H1 (cell line): Measurements from ENCODE around the gene KCTD8. TPM values are rescaled to one million over a fixed set of nuclear protein-coding genes. Genes with fewer than 3 reads are reported as not detected.

Experiments used
- CTCF ChIA-PET: fragments of 300-600 bp; sonication (Branson Sonifier 250); formaldehyde crosslinking; loops from one replicate; lab custom pipeline; 2021; ENCODE audit not compliant: partially characterized antibody; lab: Charles Lee
- POLR2A ChIA-PET: fragments of 300-600 bp; sonication (Branson Sonifier 250); formaldehyde crosslinking; loops from one replicate; lab custom pipeline; 2021; ENCODE audit warnings: inconsistent platforms; ENCODE audit not compliant: partially characterized antibody; lab: Charles Lee
- DNase-seq, 2 experiments: peaks; one replicate each; pipeline versions ENCODE4 v3.0.0 to v3.0.0-alpha.2; 2010 to 2022; ENCODE audit warnings: low spot score in 2 of 2, low read depth in 1 of 2, mixed read lengths in 1 of 2
- FAIRE-seq: peaks from 2 replicates; lab custom pipeline; 2011; peaks lifted over from hg19 to GRCh38; lab: Jason Lieb, UNC
- H2AFZ ChIP-seq: 2 replicates; pipeline ENCODE4 v1.8.1; 2012; ENCODE audit warnings: low read length, inconsistent platforms
- H2AK5ac ChIP-seq: 2 replicates; pipeline ENCODE4 v1.6.1; 2013; ENCODE audit warnings: low read depth, low read length
- H2BK120ac ChIP-seq: replicated peaks from 2 replicates; pipeline ENCODE3; 2013; ENCODE audit warnings: low read depth, low read length, inconsistent platforms
- H2BK12ac ChIP-seq: 2 replicates; pipeline ENCODE4 v1.6.1; 2013; ENCODE audit warnings: low read depth, low read length
- H2BK15ac ChIP-seq: 2 replicates; pipeline ENCODE4 v1.6.1; 2013; ENCODE audit warnings: low read length
- H2BK20ac ChIP-seq: 2 replicates; pipeline ENCODE4 v1.6.1; 2013; ENCODE audit warnings: low read length
- H2BK5ac ChIP-seq: 2 replicates; pipeline ENCODE4 v1.6.1; 2013; ENCODE audit warnings: low read depth, low read length
- H3K14ac ChIP-seq: 2 replicates; pipeline ENCODE4 v1.6.1; 2013; ENCODE audit warnings: inconsistent platforms; ENCODE audit not compliant: insufficient read length
- H3K18ac ChIP-seq: 2 replicates; pipeline ENCODE4 v1.6.1; 2013; ENCODE audit warnings: low read length; ENCODE audit errors: extremely low read depth
- H3K23ac ChIP-seq: 2 replicates; pipeline ENCODE4 v1.6.1; 2013; ENCODE audit warnings: inconsistent platforms; ENCODE audit not compliant: insufficient read length
- H3K23me2 ChIP-seq: 2 replicates; pipeline ENCODE4 v1.6.1; 2013; ENCODE audit warnings: low read depth, low read length
- H3K27ac ChIP-seq: 2 replicates; pipeline ENCODE4 v1.6.1; 2011; ENCODE audit warnings: low read depth, low read length, inconsistent platforms
- H3K27me3 ChIP-seq, 4 experiments: replicated peaks in 1 of 4; 1 replicate in 1 of 4; 2 replicates in 3 of 4; pipeline versions ENCODE4 v1.6.1 to v1.8.1; 2011 to 2013; ENCODE audit warnings: low read length in 3 of 4, mild to moderate bottlenecking in 3 of 4, inconsistent platforms in 2 of 4, mixed read lengths in 2 of 4, moderate library complexity in 1 of 4; ENCODE audit not compliant: control insufficient read depth in 3 of 4, insufficient read depth in 3 of 4; ENCODE audit errors: extremely low read depth in 1 of 4
- H3K36me3 ChIP-seq, 4 experiments: 2 replicates each; pipeline versions ENCODE4 v1.6.1 to v1.8.1; 2011 to 2013; ENCODE audit warnings: mild to moderate bottlenecking in 4 of 4, low read length in 3 of 4, moderate library complexity in 2 of 4, control low read depth in 1 of 4, inconsistent platforms in 1 of 4; ENCODE audit not compliant: insufficient read depth in 4 of 4, control insufficient read depth in 2 of 4
- H3K4ac ChIP-seq: replicated peaks from 2 replicates; pipeline ENCODE3; 2013; ENCODE audit warnings: low read length, low read depth, mixed read lengths, inconsistent platforms; ENCODE audit not compliant: insufficient read length
- H3K4me1 ChIP-seq, 4 experiments: replicated peaks in 1 of 4; 1 replicate in 1 of 4; 2 replicates in 3 of 4; pipeline versions ENCODE4 v1.6.1 to v1.8.1; 2011 to 2013; ENCODE audit warnings: low read length in 3 of 4, inconsistent platforms in 2 of 4, mixed read lengths in 1 of 4; ENCODE audit not compliant: insufficient read depth in 4 of 4, control insufficient read depth in 3 of 4
- H3K4me2 ChIP-seq, 2 experiments: 2 replicates each; pipeline versions ENCODE4 v1.6.1 to v1.8.1; 2011 to 2013; ENCODE audit warnings: low read depth in 2 of 2, low read length in 2 of 2, control low read depth in 1 of 2, inconsistent platforms in 1 of 2, mild to moderate bottlenecking in 1 of 2; ENCODE audit not compliant: insufficient read depth in 1 of 2
- H3K4me3 ChIP-seq, 4 experiments: fragments of 200-600, 300-600 bp in 1 of 4; sonication (generic), shearing (Covaris generic), sonication (Bioruptor Twin) in 1 of 4; 2 replicates each; pipeline versions ENCODE4 v1.5.1 to v1.8.1; 2011 to 2016; ENCODE audit warnings: low read length in 4 of 4, low read depth in 3 of 4, control low read depth in 2 of 4, inconsistent platforms in 2 of 4, mild to moderate bottlenecking in 2 of 4, mixed read lengths in 1 of 4, moderate library complexity in 1 of 4; ENCODE audit not compliant: insufficient read depth in 2 of 4; ENCODE audit errors: extremely low read depth in 1 of 4
- H3K56ac ChIP-seq: replicated peaks from 2 replicates; pipeline ENCODE3; 2013; ENCODE audit warnings: low read depth, mild to moderate bottlenecking, mixed read lengths, low read length, inconsistent platforms; ENCODE audit not compliant: insufficient read length
- H3K79me1 ChIP-seq: 2 replicates; pipeline ENCODE4 v1.6.1; 2013; ENCODE audit warnings: low read depth, low read length, control low read depth
- H3K79me2 ChIP-seq, 2 experiments: 2 replicates each; pipeline versions ENCODE4 v1.6.1 to v1.8.1; 2012 to 2013; ENCODE audit warnings: low read length in 2 of 2, mild to moderate bottlenecking in 2 of 2, inconsistent platforms in 1 of 2; ENCODE audit not compliant: insufficient read depth in 2 of 2, control insufficient read depth in 1 of 2
- H3K9ac ChIP-seq, 4 experiments: replicated peaks in 1 of 4; 1 replicate in 1 of 4; 2 replicates in 3 of 4; pipeline versions ENCODE4 v1.6.1 to v1.8.1; 2011 to 2013; ENCODE audit warnings: low read depth in 3 of 4, low read length in 3 of 4, control low read depth in 2 of 4, mild to moderate bottlenecking in 2 of 4, moderate library complexity in 2 of 4, inconsistent platforms in 1 of 4; ENCODE audit errors: extremely low read depth in 1 of 4
- H3K9me3 ChIP-seq, 2 experiments: 2 replicates each; pipeline versions ENCODE4 v1.6.1 to v1.8.1; 2012 to 2013; ENCODE audit warnings: mild to moderate bottlenecking in 2 of 2, moderate library complexity in 2 of 2, control low read depth in 1 of 2, inconsistent platforms in 1 of 2, low read depth in 1 of 2, low read length in 1 of 2, mixed read lengths in 1 of 2; ENCODE audit not compliant: insufficient read depth in 2 of 2
- H4K20me1 ChIP-seq, 2 experiments: replicated peaks in 1 of 2; 2 replicates each; pipeline versions ENCODE3 to v1.8.1; 2011 to 2013; ENCODE audit warnings: inconsistent platforms in 2 of 2, low read length in 2 of 2, mild to moderate bottlenecking in 1 of 2; ENCODE audit not compliant: insufficient read depth in 2 of 2, control insufficient read depth in 1 of 2
- H4K5ac ChIP-seq: 2 replicates; pipeline ENCODE4 v1.6.1; 2013; ENCODE audit warnings: low read length, low read depth, mixed read lengths, inconsistent platforms; ENCODE audit not compliant: insufficient read length
- H4K8ac ChIP-seq: 2 replicates; pipeline ENCODE4 v1.8.0; 2013; ENCODE audit warnings: mild to moderate bottlenecking, moderate library complexity, low read length, inconsistent platforms; ENCODE audit not compliant: insufficient read depth; ENCODE audit errors: extremely low read depth
- H4K91ac ChIP-seq: replicated peaks from 2 replicates; pipeline ENCODE3; 2013; ENCODE audit warnings: low read length, mixed read lengths, inconsistent platforms; ENCODE audit not compliant: insufficient read length
- ASH2L ChIP-seq: fragments of 200-600, 300-600 bp; sonication (generic); IDR thresholded peaks from one replicate; pipeline ENCODE4 v1.7.1; 2017; ENCODE audit warnings: low read length
- CHD2 ChIP-seq: IDR thresholded peaks from 2 replicates; pipeline ENCODE4 v1.6.1; 2012; ENCODE audit warnings: low read length, improper control_type of control experiment
- NRF1 ChIP-seq: IDR thresholded peaks from 2 replicates; pipeline ENCODE4 v1.6.1; 2011; ENCODE audit warnings: mild to moderate bottlenecking, low read depth, low read length, improper control_type of control experiment
- WGBS, 2 experiments: shearing (Covaris generic) in 1 of 2; methylation state at CpG; one replicate each; pipeline versions ENCODE4 v1.1.6 to v1.1.7; 2013 to 2015; ENCODE audit warnings: low lambda C conversion rate in 2 of 2, mixed read lengths in 2 of 2, inconsistent platforms in 1 of 2, low coverage in 1 of 2, missing lambda C conversion rate in 1 of 2; ENCODE audit not compliant: insufficient replicate concordance in 2 of 2, insufficient coverage in 1 of 2, insufficient read length in 1 of 2; ENCODE audit errors: extremely low coverage in 1 of 2, missing lambda C conversion rate in 1 of 2; 5-methylcytosine and 5-hydroxymethylcytosine counted together
- polyA plus RNA-seq, 7 experiments: library from polyadenylated mRNA; depleted of rRNA in 3 of 7; stranded (reverse) in 5 of 7; unstranded in 2 of 7; fragments of >200 nt in 5 of 7; fragments of 200-250 nt in 2 of 7; gene quantifications; 1 replicate in 5 of 7; 2 replicates in 1 of 7; 4 replicates in 1 of 7; pipeline versions ENCODE4 v1.2.1 to v1.2.3, GENCODE V29; 2011 to 2013; ENCODE audit warnings: missing spikeins in 2 of 7, mixed read lengths in 2 of 7
- total RNA-seq: library from RNA; stranded (reverse); fragmentation: NEBNext Ultra II Directional; extraction: Animal tissue kit (Norgen Biotek cat#: 25700); gene quantifications from 2 replicates; pipeline ENCODE4 v1.2.1, GENCODE V29; 2021
- TF ChIP-seq, protein P1 (sequence below): IDR thresholded peaks from 2 replicates; pipeline ENCODE4 v1.6.1; 2011; ENCODE audit warnings: low read depth, mild to moderate bottlenecking, low read length; ENCODE audit not compliant: insufficient read depth

Gene KCTD8
- total and polyA plus RNA-seq, 2 of the 8 experiments (the other 6 are each of a cell fraction or from before 2014, with no cell fraction given) = 2.9 to 3.7 TPM

- no peak overlapping the region for H2BK12ac ChIP-seq
- no peak overlapping the region for H2BK20ac ChIP-seq
- H3K9me3 ChIP-seq = peaks cover 0 to 6% of the 10 kb centered on the region in 2 experiments; a peak in 3 of 4 replicates
- 90% methylated on average over 1 of the region's 1 CpG; no CpG with 5 or more reads in 1 of the 2 experiments for WGBS, 2 experiments
- no peak overlapping the region for H2AK5ac ChIP-seq
- H3K4me3 ChIP-seq = no peak overlapping the region
- no peak overlapping the region for H4K91ac ChIP-seq
- no peaks in the 10 kb centered on the region for H3K23me2 ChIP-seq
- H3K36me3 ChIP-seq = no peaks in the 10 kb centered on the region
- no peak overlapping the region for H4K5ac ChIP-seq
- H3K4me2 ChIP-seq = no peak overlapping the region
- no peak overlapping the region for H3K9ac ChIP-seq
- H3K27me3 ChIP-seq = no peaks in the 10 kb centered on the region
- H3K14ac ChIP-seq = no peak overlapping the region
- H4K20me1 ChIP-seq = no peaks in the 10 kb centered on the region
- H3K4me1 ChIP-seq = no peaks in the 10 kb centered on the region
- no peak overlapping the region for H3K56ac ChIP-seq
- FAIRE-seq = no peak
- H2BK120ac ChIP-seq = no peak overlapping the region
- no peak for TF ChIP-seq NRF1
- TF ChIP-seq, protein P1, sequence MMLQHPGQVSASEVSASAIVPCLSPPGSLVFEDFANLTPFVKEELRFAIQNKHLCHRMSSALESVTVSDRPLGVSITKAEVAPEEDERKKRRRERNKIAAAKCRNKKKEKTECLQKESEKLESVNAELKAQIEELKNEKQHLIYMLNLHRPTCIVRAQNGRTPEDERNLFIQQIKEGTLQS = no peak
- no peak for TF ChIP-seq ASH2L
- TF ChIP-seq CHD2 = no peak
- no peak overlapping the region for H2AFZ ChIP-seq
- H2BK5ac ChIP-seq = no peak overlapping the region
- no peak overlapping the region for H2BK15ac ChIP-seq
- no peak overlapping the region for H3K4ac ChIP-seq
- no peak for DNase-seq
- ChIA-PET CTCF (no interaction called here), POLR2A (no interaction called here)
- H3K79me2 ChIP-seq = no peaks in the 10 kb centered on the region
- no peak overlapping the region for H3K27ac ChIP-seq
- H4K8ac ChIP-seq = no peak overlapping the region
- H3K23ac ChIP-seq = no peak overlapping the region
- no peak overlapping the region for H3K18ac ChIP-seq
- H3K79me1 ChIP-seq = no peaks in the 10 kb centered on the region
Measured at GRCh38 chr4:44146516-44146915, 302.1 kb downstream of the KCTD8 start.
